ENCODE data around the gene YWHAQ. TPM values are rescaled to one million over a fixed set of nuclear protein-coding genes. Genes with fewer than 3 reads are reported as not detected.
A peak's percentile ranks its signal among the peaks of the same experiment; 100 is the strongest.

YWHAQ gene
- total and polyA plus RNA-seq, 2 of the 4 experiments (the other 2 are of a cell fraction): 196 to 255 TPM

DNA sequence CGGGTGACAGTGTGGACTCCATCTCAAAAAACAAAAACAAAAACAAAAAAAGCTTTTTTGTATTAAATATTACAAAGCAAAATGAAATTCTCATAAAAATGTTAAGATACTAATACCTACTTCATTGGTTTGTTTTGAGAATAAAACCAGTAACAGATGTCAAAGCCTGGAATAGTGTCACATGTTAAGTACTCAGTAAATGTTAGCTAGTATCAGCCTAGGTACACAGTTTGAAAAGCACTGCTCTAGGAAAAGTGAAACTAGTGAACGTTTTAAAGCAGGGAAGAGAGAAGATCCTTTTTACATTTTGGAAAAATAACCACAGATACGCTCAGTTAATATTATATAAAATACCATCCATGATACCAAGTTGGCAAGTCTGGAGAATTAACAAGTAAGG is 38.1 kb downstream of the YWHAQ start:
- intact Hi-C loops (cut with micrococcal nuclease) (no loop called here), in situ Hi-C loops (cut with MboI; ENCODE audit: low sequenced_read_pairs) (no loop called here), dilution Hi-C loops (cut with HindIII; ENCODE audit: low sequenced_read_pairs, unreplicated experiment) (no loop called here)
- H3K4me2 ChIP-seq (ENCODE audit: low read depth, low read length): peak overlapping the region; percentile 10; the same call in 1 of the 2 replicates
- no peak overlapping the region for H4K91ac ChIP-seq (ENCODE audit: insufficient read depth, low read depth, low read length)
- ATAC-seq (ENCODE audit: low read depth) (0 out of 2 replicates have a peak, but pooled peaks have one; percentile 18), DNase-seq (peak; percentile 20)
- no peak overlapping the region for H4K8ac ChIP-seq (ENCODE audit: low read depth in 2 of 2, low read length in 2 of 2)
- no peaks in the 10 kb centered on the region for H3K9me3 ChIP-seq (ENCODE audit: control insufficient read depth, insufficient read depth, low read length)
- ChIA-PET CTCF (interaction anchor here (0.6 to 0.7 kb wide), 3 partner anchors 11 to 475 kb away, joined by 3 read pairs; no protein-coding TSS in a partner anchor), POLR2A (ENCODE audit: unreplicated experiment) (no interaction called here)
- no peak overlapping the region for H3K4me3 ChIP-seq (ENCODE audit: insufficient read depth, low read depth, low read length)
- H3K9ac ChIP-seq (ENCODE audit: low read depth, low read length): no peak overlapping the region
- no peak overlapping the region for H3K14ac ChIP-seq (replicated peaks; ENCODE audit: low read depth, low read length)
- H3K27ac ChIP-seq (ENCODE audit: insufficient read depth, low read length): no peak overlapping the region
- H3K56ac ChIP-seq (ENCODE audit: extremely low read depth, insufficient read depth, low read length): no peak overlapping the region
- H3K9me1 ChIP-seq (ENCODE audit: insufficient read depth, low read length): peaks cover 25% of the 10 kb centered on the region
- H3K4me1 ChIP-seq (ENCODE audit: control insufficient read depth, insufficient read depth, low read length): peaks cover 13% of the 10 kb centered on the region
- WGBS, 2 experiments (ENCODE audit: extremely low coverage in 2 of 2, insufficient read length in 1 of 2): no CpG with 5 or more reads among the region's 3 CpGs
- no peak overlapping the region for H2AK9ac ChIP-seq (replicated peaks; ENCODE audit: low read depth, low read length, poor library complexity)
- no peak overlapping the region for H2BK15ac ChIP-seq (ENCODE audit: low read depth, low read length)
- H2BK120ac ChIP-seq (ENCODE audit: low read depth, low read length): no peak overlapping the region
- H2AK5ac ChIP-seq (ENCODE audit: low read depth, low read length): no peak overlapping the region
- peaks cover 19% of the 10 kb centered on the region for H3K36me3 ChIP-seq (ENCODE audit: control insufficient read depth, insufficient read depth, low read length)
- TF ChIP-seq CHD1 (IDR thresholded peaks at IDR 0.05; ENCODE audit: low read depth, low read length): no peak
- no peak for TF ChIP-seq SMC3 (IDR thresholded peaks at IDR 0.05; ENCODE audit: low read depth, low read length)
- TF ChIP-seq, protein P1, sequence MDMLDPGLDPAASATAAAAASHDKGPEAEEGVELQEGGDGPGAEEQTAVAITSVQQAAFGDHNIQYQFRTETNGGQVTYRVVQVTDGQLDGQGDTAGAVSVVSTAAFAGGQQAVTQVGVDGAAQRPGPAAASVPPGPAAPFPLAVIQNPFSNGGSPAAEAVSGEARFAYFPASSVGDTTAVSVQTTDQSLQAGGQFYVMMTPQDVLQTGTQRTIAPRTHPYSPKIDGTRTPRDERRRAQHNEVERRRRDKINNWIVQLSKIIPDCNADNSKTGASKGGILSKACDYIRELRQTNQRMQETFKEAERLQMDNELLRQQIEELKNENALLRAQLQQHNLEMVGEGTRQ (IDR thresholded peaks at IDR 0.05; ENCODE audit: low read depth, low read length): no peak
- no peak for TF ChIP-seq MAFK (IDR thresholded peaks at IDR 0.05; ENCODE audit: low read depth, low read length)
- TF ChIP-seq, protein P2, sequence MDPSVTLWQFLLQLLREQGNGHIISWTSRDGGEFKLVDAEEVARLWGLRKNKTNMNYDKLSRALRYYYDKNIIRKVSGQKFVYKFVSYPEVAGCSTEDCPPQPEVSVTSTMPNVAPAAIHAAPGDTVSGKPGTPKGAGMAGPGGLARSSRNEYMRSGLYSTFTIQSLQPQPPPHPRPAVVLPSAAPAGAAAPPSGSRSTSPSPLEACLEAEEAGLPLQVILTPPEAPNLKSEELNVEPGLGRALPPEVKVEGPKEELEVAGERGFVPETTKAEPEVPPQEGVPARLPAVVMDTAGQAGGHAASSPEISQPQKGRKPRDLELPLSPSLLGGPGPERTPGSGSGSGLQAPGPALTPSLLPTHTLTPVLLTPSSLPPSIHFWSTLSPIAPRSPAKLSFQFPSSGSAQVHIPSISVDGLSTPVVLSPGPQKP (IDR thresholded peaks at IDR 0.05; ENCODE audit: borderline replicate concordance, low read depth, low read length): no peak
- TF ChIP-seq RFX5 (IDR thresholded peaks at IDR 0.05; ENCODE audit: low read depth, low read length): no peak
- TF ChIP-seq CEBPB (IDR thresholded peaks at IDR 0.05; ENCODE audit: low read depth, low read length): no peak
- TF ChIP-seq, protein P3, sequence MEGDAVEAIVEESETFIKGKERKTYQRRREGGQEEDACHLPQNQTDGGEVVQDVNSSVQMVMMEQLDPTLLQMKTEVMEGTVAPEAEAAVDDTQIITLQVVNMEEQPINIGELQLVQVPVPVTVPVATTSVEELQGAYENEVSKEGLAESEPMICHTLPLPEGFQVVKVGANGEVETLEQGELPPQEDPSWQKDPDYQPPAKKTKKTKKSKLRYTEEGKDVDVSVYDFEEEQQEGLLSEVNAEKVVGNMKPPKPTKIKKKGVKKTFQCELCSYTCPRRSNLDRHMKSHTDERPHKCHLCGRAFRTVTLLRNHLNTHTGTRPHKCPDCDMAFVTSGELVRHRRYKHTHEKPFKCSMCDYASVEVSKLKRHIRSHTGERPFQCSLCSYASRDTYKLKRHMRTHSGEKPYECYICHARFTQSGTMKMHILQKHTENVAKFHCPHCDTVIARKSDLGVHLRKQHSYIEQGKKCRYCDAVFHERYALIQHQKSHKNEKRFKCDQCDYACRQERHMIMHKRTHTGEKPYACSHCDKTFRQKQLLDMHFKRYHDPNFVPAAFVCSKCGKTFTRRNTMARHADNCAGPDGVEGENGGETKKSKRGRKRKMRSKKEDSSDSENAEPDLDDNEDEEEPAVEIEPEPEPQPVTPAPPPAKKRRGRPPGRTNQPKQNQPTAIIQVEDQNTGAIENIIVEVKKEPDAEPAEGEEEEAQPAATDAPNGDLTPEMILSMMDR (conservative IDR thresholded peaks at IDR 0.05; ENCODE audit: low read depth, low read length): no peak
- TF ChIP-seq POLR2A (IDR thresholded peaks at IDR 0.05; ENCODE audit: low read depth, low read length): no peak
- no peak for TF ChIP-seq RCOR1 (IDR thresholded peaks at IDR 0.05; ENCODE audit: insufficient replicate concordance, low read length)
- TF ChIP-seq BHLHE40 (IDR thresholded peaks at IDR 0.05; ENCODE audit: low read depth, low read length): no peak
- no peak for TF ChIP-seq RAD21 (IDR thresholded peaks at IDR 0.05; ENCODE audit: low read length)
- TF ChIP-seq NFE2L2 (IDR thresholded peaks at IDR 0.05; ENCODE audit: low read depth, low read length): no peak
- TF ChIP-seq FOS (IDR thresholded peaks at IDR 0.05; ENCODE audit: low read depth, low read length): no peak
- TF ChIP-seq MXI1 (IDR thresholded peaks at IDR 0.05; ENCODE audit: borderline replicate concordance, low read depth, low read length): no peak
- no peak overlapping the region for H2BK20ac ChIP-seq (ENCODE audit: low read depth, low read length)
- no peak overlapping the region for H4K5ac ChIP-seq (ENCODE audit: low read depth, low read length)
- peaks cover 25 to 64% of the 10 kb centered on the region in 2 experiments for H3K79me1 ChIP-seq (ENCODE audit: low read depth in 1 of 2, low read length in 2 of 2)
- H3K27me3 ChIP-seq (ENCODE audit: control insufficient read depth, insufficient read depth, low read length): no peaks in the 10 kb centered on the region
- H4K20me1 ChIP-seq (ENCODE audit: insufficient read depth, low read length): peaks cover 77% of the 10 kb centered on the region
- H2AFZ ChIP-seq (replicated peaks; ENCODE audit: low read length, poor library complexity): no peak overlapping the region
- no peak overlapping the region for H2BK5ac ChIP-seq (ENCODE audit: low read depth, low read length, poor library complexity, severe bottlenecking)
- no peak overlapping the region for H3K4ac ChIP-seq (ENCODE audit: low read depth, low read length)
- H3K23ac ChIP-seq (ENCODE audit: low read depth, low read length): no peak overlapping the region
- BruUV-seq (replicated peaks): no TSS peak
- no peak overlapping the region for H3K18ac ChIP-seq (ENCODE audit: low read depth, low read length)
